ENCODE measurements around the gene RNF2. TPM values are rescaled to one million over a fixed set of nuclear protein-coding genes. Genes with fewer than 3 reads are reported as not detected.

RNF2 gene
- total and polyA plus RNA-seq, 2 of the 13 experiments (the other 11 are each of a cell fraction or from before 2014, with no cell fraction given), result 19.3 to 21.7 TPM

GRCh38 chr1:185069202-185069772 lies 23.9 kb downstream of the RNF2 start (continued):
- TF ChIP-seq ZNF704 (CRISPR knock-in tag; IDR thresholded peaks at IDR 0.05; ENCODE audit: borderline replicate concordance), result no peak
- TF ChIP-seq ZNF609 (CRISPR knock-in tag; IDR thresholded peaks at IDR 0.05; ENCODE audit: borderline replicate concordance), result no peak

- Histone ChIP-seq H3K27me3 (ENCODE audit: control insufficient read depth in 1 of 2, insufficient read depth in 2 of 2, low read length in 2 of 2) (no peaks in the 10 kb centered on the region), H3K27ac (ENCODE audit: extremely low read length, insufficient read depth, low read length) (no peak overlapping the region), H4K20me1 (ENCODE audit: insufficient read depth, low read length) (no peaks in the 10 kb centered on the region; the same call in 1 of the 2 replicates), H3K79me2 (ENCODE audit: insufficient read depth, low read length) (peaks cover 42% of the 10 kb centered on the region), H3K4me1 (ENCODE audit: insufficient read depth, low read length) (peaks cover 21% of the 10 kb centered on the region), H3K9me3 (ENCODE audit: low read length) (no peaks in the 10 kb centered on the region), H3K4me2 (ENCODE audit: low read depth, low read length) (no peak overlapping the region), H3K9ac (ENCODE audit: insufficient read depth, low read depth, low read length) (no peak overlapping the region), H2AFZ (ENCODE audit: low read length) (no peak overlapping the region), H3K36me3 (replicated peaks in 1 of 2; ENCODE audit: control insufficient read depth in 1 of 2, insufficient read depth in 2 of 2, low read length in 2 of 2) (peaks cover 0 to 3% of the 10 kb centered on the region in 2 experiments; a peak in 2 of 5 replicates), H3K4me3 (replicated peaks in 1 of 3; ENCODE audit: insufficient read depth in 1 of 3, low read depth in 2 of 3, low read length in 3 of 3) (no peak overlapping the region)
- DNase-seq (ENCODE audit: low spot score) (no peak), FAIRE-seq (no peak), ATAC-seq (no peak)
- in situ Hi-C loops (cut with HindIII; ENCODE audit: extremely low pct_ligation_motif_present, low pct_unique_long_range_greater_than_20kb), result no loop called here
- no TSS peak for BruUV-seq (replicated peaks)
- TF ChIP-seq NBN (conservative IDR thresholded peaks at IDR 0.05) (no peak), ZNF589 (CRISPR knock-in tag; conservative IDR thresholded peaks at IDR 0.05) (no peak), ZNF205 (CRISPR knock-in tag; IDR thresholded peaks at IDR 0.05) (no peak), ZNF331 (CRISPR knock-in tag; IDR thresholded peaks at IDR 0.05) (no peak), ARNT (IDR thresholded peaks at IDR 0.05) (no peak), ZNF251 (CRISPR knock-in tag; IDR thresholded peaks at IDR 0.05) (no peak), MAFG (CRISPR knock-in tag; IDR thresholded peaks at IDR 0.05) (no peak), SOX5 (CRISPR knock-in tag; IDR thresholded peaks at IDR 0.05; ENCODE audit: borderline replicate concordance) (no peak), ZNF512B (CRISPR knock-in tag; IDR thresholded peaks at IDR 0.05; ENCODE audit: borderline replicate concordance) (no peak), FIP1L1 (IDR thresholded peaks at IDR 0.05; ENCODE audit: borderline replicate concordance, insufficient read depth, low read depth, low read length) (no peak)
- POLR2A ChIA-PET, result no interaction called here
- CTCF ChIA-PET (ENCODE audit: low intra/inter-chr PET ratio, low total read pairs), result no interaction called here
- intact Hi-C loops (cut with micrococcal nuclease; ENCODE audit: unreplicated experiment), result no loop called here
Observed at GRCh38 chr1:185070051-185070450, 24.7 kb downstream of the RNF2 start.

Measured in HepG2 (cell line).